ENCODE results near the gene PARD3. TPM values are rescaled to one million over a fixed set of nuclear protein-coding genes. Genes with fewer than 3 reads are reported as not detected.
"Not testable (repeated sequence)": the region's sequence is repeated elsewhere in the genome, so short reads cannot be mapped to it uniquely, and the experiment has no call there.

PARD3 gene
- total RNA-seq, 2 experiments from 2014 or later: 0.93 to 1.2 TPM

GRCh38 chr10:34465678-34466077, 349.4 kb downstream of the PARD3 start:
- ChIA-PET POLR2A (no interaction called here), CTCF (no interaction called here)
- Mint-ChIP-seq H3K4me3 (no peak overlapping the region), H3K4me1 (ENCODE audit: low read depth) (no peaks in the 10 kb centered on the region), H3K9me3 (no peaks in the 10 kb centered on the region), H3K27me3 (peaks cover 4% of the 10 kb centered on the region), H3K27ac (no peak overlapping the region), H3K36me3 (no peaks in the 10 kb centered on the region)
- no peak for DNase-seq
- intact Hi-C loops (cut with micrococcal nuclease): no loop called here

- Mint-ChIP-seq H3K27me3 (peaks cover 2% of the 10 kb centered on the region), H3K4me1 (ENCODE audit: low read depth) (no peaks in the 10 kb centered on the region), H3K27ac (no peak overlapping the region), H3K9me3 (no peaks in the 10 kb centered on the region), H3K36me3 (no peaks in the 10 kb centered on the region), H3K4me3 (no peak overlapping the region)
- CTCF ChIA-PET: no interaction called here
- POLR2A ChIA-PET: no interaction called here
- intact Hi-C loops (cut with micrococcal nuclease): no loop called here
- no peak for DNase-seq
Measured at GRCh38 chr10:34464591-34464990, 350.5 kb downstream of the PARD3 start.

GRCh38 chr10:34464000-34464399, 351.1 kb downstream of the PARD3 start:
- no peak overlapping the region for H3K27ac Mint-ChIP-seq
- no peak overlapping the region for H3K4me3 Mint-ChIP-seq
- H3K27me3 Mint-ChIP-seq: peaks cover 2% of the 10 kb centered on the region
- H3K36me3 Mint-ChIP-seq: no peaks in the 10 kb centered on the region
- POLR2A ChIA-PET: no interaction called here
- CTCF ChIA-PET: no interaction called here
- intact Hi-C loops (cut with micrococcal nuclease): no loop called here
- H3K4me1 Mint-ChIP-seq (ENCODE audit: low read depth): no peaks in the 10 kb centered on the region
- no peak for DNase-seq
- no peaks in the 10 kb centered on the region for H3K9me3 Mint-ChIP-seq

- no peaks in the 10 kb centered on the region for H3K36me3 Mint-ChIP-seq
- no peak for DNase-seq
- intact Hi-C loops (cut with micrococcal nuclease): no loop called here
- no peak overlapping the region for H3K27ac Mint-ChIP-seq
- no peaks in the 10 kb centered on the region for H3K9me3 Mint-ChIP-seq
- H3K4me1 Mint-ChIP-seq (ENCODE audit: low read depth): no peaks in the 10 kb centered on the region
- no peak overlapping the region for H3K4me3 Mint-ChIP-seq
- POLR2A ChIA-PET: no interaction called here
- H3K27me3 Mint-ChIP-seq: no peaks in the 10 kb centered on the region
- CTCF ChIA-PET: no interaction called here
Measured at GRCh38 chr10:34462993-34463392, 352.1 kb downstream of the PARD3 start.

GRCh38 chr10:34462056-34462455, 353.0 kb downstream of the PARD3 start:
- Mint-ChIP-seq H3K4me1 (ENCODE audit: low read depth) (no peaks in the 10 kb centered on the region), H3K9me3 (no peaks in the 10 kb centered on the region), H3K27ac (no peak overlapping the region), H3K36me3 (no peaks in the 10 kb centered on the region), H3K4me3 (no peak overlapping the region), H3K27me3 (no peaks in the 10 kb centered on the region)
- POLR2A ChIA-PET: no interaction called here
- CTCF ChIA-PET: no interaction called here
- no peak for DNase-seq
- intact Hi-C loops (cut with micrococcal nuclease): no loop called here

GRCh38 chr10:34454590-34455261, 360.4 kb downstream of the PARD3 start:
- ChIA-PET POLR2A (no interaction called here), CTCF (no interaction called here)
- Mint-ChIP-seq H3K9me3 (no peaks in the 10 kb centered on the region), H3K4me1 (ENCODE audit: low read depth) (no peaks in the 10 kb centered on the region), H3K36me3 (no peaks in the 10 kb centered on the region), H3K27me3 (no peaks in the 10 kb centered on the region), H3K27ac (no peak overlapping the region), H3K4me3 (no peak overlapping the region)
- no peak for DNase-seq
- intact Hi-C loops (cut with micrococcal nuclease): no loop called here

GRCh38 chr10:34449836-34450235, 365.3 kb downstream of the PARD3 start:
- no peak overlapping the region for H3K27ac Mint-ChIP-seq
- H3K27me3 Mint-ChIP-seq: peaks cover 2% of the 10 kb centered on the region
- intact Hi-C loops (cut with micrococcal nuclease): no loop called here
- no peak overlapping the region for H3K4me3 Mint-ChIP-seq
- ChIA-PET CTCF (no interaction called here), POLR2A (no interaction called here)
- no peaks in the 10 kb centered on the region for H3K9me3 Mint-ChIP-seq
- H3K36me3 Mint-ChIP-seq: no peaks in the 10 kb centered on the region
- H3K4me1 Mint-ChIP-seq (ENCODE audit: low read depth): no peaks in the 10 kb centered on the region
- no peak for DNase-seq

- Mint-ChIP-seq H3K9me3 (no peaks in the 10 kb centered on the region), H3K4me3 (no peak overlapping the region), H3K27ac (no peak overlapping the region), H3K4me1 (ENCODE audit: low read depth) (no peaks in the 10 kb centered on the region), H3K36me3 (no peaks in the 10 kb centered on the region), H3K27me3 (peaks cover 4% of the 10 kb centered on the region)
- ChIA-PET CTCF (no interaction called here), POLR2A (no interaction called here)
- no peak for DNase-seq
- intact Hi-C loops (cut with micrococcal nuclease): no loop called here
Measured at GRCh38 chr10:34446049-34446448, 369.0 kb downstream of the PARD3 start.

- no peaks in the 10 kb centered on the region for H3K9me3 Mint-ChIP-seq
- POLR2A ChIA-PET: no interaction called here
- intact Hi-C loops (cut with micrococcal nuclease): no loop called here
- DNase-seq: no peak
- no peak overlapping the region for H3K27ac Mint-ChIP-seq
- CTCF ChIA-PET: no interaction called here
- no peaks in the 10 kb centered on the region for H3K36me3 Mint-ChIP-seq
- H3K27me3 Mint-ChIP-seq: peaks cover 4% of the 10 kb centered on the region
- H3K4me3 Mint-ChIP-seq: no peak overlapping the region
- H3K4me1 Mint-ChIP-seq (ENCODE audit: low read depth): no peaks in the 10 kb centered on the region
Measured at GRCh38 chr10:34444223-34445183, 370.6 kb downstream of the PARD3 start.

- H3K36me3 Mint-ChIP-seq, CTCF ChIA-PET: not testable (repeated sequence)
Measured at GRCh38 chr10:34439386-34439785, 375.7 kb downstream of the PARD3 start.

GRCh38 chr10:34438741-34439140, 376.4 kb downstream of the PARD3 start:
- peaks cover 5% of the 10 kb centered on the region for H3K27me3 Mint-ChIP-seq
- DNase-seq: no peak
- no peaks in the 10 kb centered on the region for H3K9me3 Mint-ChIP-seq
- H3K36me3 Mint-ChIP-seq: no peaks in the 10 kb centered on the region
- no peak overlapping the region for H3K27ac Mint-ChIP-seq
- ChIA-PET POLR2A (no interaction called here), CTCF (no interaction called here)
- intact Hi-C loops (cut with micrococcal nuclease): no loop called here
- no peak overlapping the region for H3K4me3 Mint-ChIP-seq
- H3K4me1 Mint-ChIP-seq (ENCODE audit: low read depth): no peaks in the 10 kb centered on the region

More at GRCh38 chr10:34439386-34439785, 375.7 kb downstream of the PARD3 start:
- H3K4me1 Mint-ChIP-seq (ENCODE audit: low read depth); DNase-seq; H3K4me3 Mint-ChIP-seq; H3K9me3 Mint-ChIP-seq; H3K27ac Mint-ChIP-seq; intact Hi-C loops (cut with micrococcal nuclease); H3K27me3 Mint-ChIP-seq: not testable (repeated sequence)
- POLR2A ChIA-PET: interaction anchor here (0.6 kb wide), 1 partner anchor 842 kb away, joined by 3 read pairs; no protein-coding TSS in a partner anchor

- ChIA-PET POLR2A (no interaction called here), CTCF (no interaction called here)
- Mint-ChIP-seq H3K27ac (no peak overlapping the region), H3K9me3 (no peaks in the 10 kb centered on the region), H3K27me3 (peaks cover 5% of the 10 kb centered on the region), H3K36me3 (no peaks in the 10 kb centered on the region), H3K4me1 (ENCODE audit: low read depth) (no peaks in the 10 kb centered on the region), H3K4me3 (no peak overlapping the region)
- intact Hi-C loops (cut with micrococcal nuclease): no loop called here
- no peak for DNase-seq
Measured at GRCh38 chr10:34437906-34438305, 377.2 kb downstream of the PARD3 start.

GRCh38 chr10:34434119-34434594, 380.9 kb downstream of the PARD3 start:
- ChIA-PET POLR2A (no interaction called here), CTCF (no interaction called here)
- Mint-ChIP-seq H3K36me3 (no peaks in the 10 kb centered on the region), H3K27me3 (peaks cover 6% of the 10 kb centered on the region), H3K27ac (no peak overlapping the region), H3K9me3 (no peaks in the 10 kb centered on the region), H3K4me3 (no peak overlapping the region), H3K4me1 (ENCODE audit: low read depth) (no peaks in the 10 kb centered on the region)
- no peak for DNase-seq
- intact Hi-C loops (cut with micrococcal nuclease): no loop called here
